ENCODE results near the gene PPP3CA. TPM values are rescaled to one million over a fixed set of nuclear protein-coding genes. Genes with fewer than 3 reads are reported as not detected.

Gene PPP3CA
- total RNA-seq, 1 donor from 2014 or later, result 40.2 TPM

- H3K27me3 ChIP-seq (ENCODE audit: control insufficient read depth in 3 of 3, insufficient read depth in 3 of 3, low read length in 3 of 3), result no peaks in the 10 kb centered on the region
- H3K9ac ChIP-seq (ENCODE audit: low read depth in 1 of 3, low read length in 3 of 3), result no peak overlapping the region
- no peak overlapping the region for H3K4me3 ChIP-seq (ENCODE audit: low read length in 3 of 3)
- H3K4me1 ChIP-seq (ENCODE audit: control insufficient read depth in 3 of 3, insufficient read depth in 3 of 3, low read length in 3 of 3), result no peaks in the 10 kb centered on the region
- H3K9me3 ChIP-seq (ENCODE audit: control insufficient read depth in 3 of 3, low read length in 3 of 3), result no peaks in the 10 kb centered on the region
- H3K36me3 ChIP-seq (ENCODE audit: control insufficient read depth in 3 of 3, insufficient read depth in 3 of 3, low read length in 3 of 3), result peaks cover 0 to 2% (median 2%) of the 10 kb centered on the region in 3 donors
- H3K27ac ChIP-seq (ENCODE audit: low read depth, low read length), result no peak overlapping the region
These were observed 308.0 kb downstream of the PPP3CA start for GRCh38 chr4:101039367-101039766.

GRCh38 chr4:101037938-101038413, 309.4 kb downstream of the PPP3CA start:
- Histone ChIP-seq H3K36me3 (ENCODE audit: control insufficient read depth in 3 of 3, insufficient read depth in 3 of 3, low read length in 3 of 3) (peaks cover 0 to 2% (median 2%) of the 10 kb centered on the region in 3 donors), H3K27me3 (ENCODE audit: control insufficient read depth in 3 of 3, insufficient read depth in 3 of 3, low read length in 3 of 3) (no peaks in the 10 kb centered on the region), H3K4me1 (ENCODE audit: control insufficient read depth in 3 of 3, insufficient read depth in 3 of 3, low read length in 3 of 3) (no peaks in the 10 kb centered on the region), H3K27ac (ENCODE audit: low read depth, low read length) (no peak overlapping the region), H3K9ac (ENCODE audit: low read depth in 1 of 3, low read length in 3 of 3) (no peak overlapping the region), H3K4me3 (ENCODE audit: low read length in 3 of 3) (no peak overlapping the region), H3K9me3 (ENCODE audit: control insufficient read depth in 3 of 3, low read length in 3 of 3) (no peaks in the 10 kb centered on the region)

GRCh38 chr4:101037249-101037648, 310.1 kb downstream of the PPP3CA start:
- Histone ChIP-seq H3K27ac (ENCODE audit: low read depth, low read length) (no peak overlapping the region), H3K4me3 (ENCODE audit: low read length in 3 of 3) (no peak overlapping the region), H3K9ac (ENCODE audit: low read depth in 1 of 3, low read length in 3 of 3) (no peak overlapping the region), H3K4me1 (ENCODE audit: control insufficient read depth in 3 of 3, insufficient read depth in 3 of 3, low read length in 3 of 3) (no peaks in the 10 kb centered on the region), H3K27me3 (ENCODE audit: control insufficient read depth in 3 of 3, insufficient read depth in 3 of 3, low read length in 3 of 3) (no peaks in the 10 kb centered on the region), H3K36me3 (ENCODE audit: control insufficient read depth in 3 of 3, insufficient read depth in 3 of 3, low read length in 3 of 3) (peaks cover 0 to 2% (median 2%) of the 10 kb centered on the region in 3 donors), H3K9me3 (ENCODE audit: control insufficient read depth in 3 of 3, low read length in 3 of 3) (no peaks in the 10 kb centered on the region)

GRCh38 chr4:101035487-101035886, 311.8 kb downstream of the PPP3CA start:
- Histone ChIP-seq H3K9ac (ENCODE audit: low read depth in 1 of 3, low read length in 3 of 3) (no peak overlapping the region), H3K27me3 (ENCODE audit: control insufficient read depth in 3 of 3, insufficient read depth in 3 of 3, low read length in 3 of 3) (no peaks in the 10 kb centered on the region), H3K4me3 (ENCODE audit: low read length in 3 of 3) (no peak overlapping the region), H3K36me3 (ENCODE audit: control insufficient read depth in 3 of 3, insufficient read depth in 3 of 3, low read length in 3 of 3) (peaks cover 2 to 6% (median 3%) of the 10 kb centered on the region in 3 donors), H3K4me1 (ENCODE audit: control insufficient read depth in 3 of 3, insufficient read depth in 3 of 3, low read length in 3 of 3) (no peaks in the 10 kb centered on the region), H3K27ac (ENCODE audit: low read depth, low read length) (no peak overlapping the region), H3K9me3 (ENCODE audit: control insufficient read depth in 3 of 3, low read length in 3 of 3) (no peaks in the 10 kb centered on the region)

- peaks cover 2 to 3% (median 3%) of the 10 kb centered on the region in 3 donors for H3K36me3 ChIP-seq (ENCODE audit: control insufficient read depth in 3 of 3, insufficient read depth in 3 of 3, low read length in 3 of 3)
- H3K4me1 ChIP-seq (ENCODE audit: control insufficient read depth in 3 of 3, insufficient read depth in 3 of 3, low read length in 3 of 3), result no peaks in the 10 kb centered on the region
- no peak overlapping the region for H3K27ac ChIP-seq (ENCODE audit: low read depth, low read length)
- no peaks in the 10 kb centered on the region for H3K27me3 ChIP-seq (ENCODE audit: control insufficient read depth in 3 of 3, insufficient read depth in 3 of 3, low read length in 3 of 3)
- no peak overlapping the region for H3K4me3 ChIP-seq (ENCODE audit: low read length in 3 of 3)
- no peak overlapping the region for H3K9ac ChIP-seq (ENCODE audit: low read depth in 1 of 3, low read length in 3 of 3)
- no peaks in the 10 kb centered on the region for H3K9me3 ChIP-seq (ENCODE audit: control insufficient read depth in 3 of 3, low read length in 3 of 3)
These were observed 313.3 kb downstream of the PPP3CA start for GRCh38 chr4:101033986-101034385.

GRCh38 chr4:101032541-101032940, 314.8 kb downstream of the PPP3CA start:
- no peak overlapping the region for H3K9ac ChIP-seq (ENCODE audit: low read depth in 1 of 3, low read length in 3 of 3)
- H3K4me3 ChIP-seq (ENCODE audit: low read length in 3 of 3), result no peak overlapping the region
- peaks cover 2 to 3% (median 3%) of the 10 kb centered on the region in 3 donors for H3K36me3 ChIP-seq (ENCODE audit: control insufficient read depth in 3 of 3, insufficient read depth in 3 of 3, low read length in 3 of 3)
- no peaks in the 10 kb centered on the region for H3K4me1 ChIP-seq (ENCODE audit: control insufficient read depth in 3 of 3, insufficient read depth in 3 of 3, low read length in 3 of 3)
- no peaks in the 10 kb centered on the region for H3K9me3 ChIP-seq (ENCODE audit: control insufficient read depth in 3 of 3, low read length in 3 of 3)
- H3K27me3 ChIP-seq (ENCODE audit: control insufficient read depth in 3 of 3, insufficient read depth in 3 of 3, low read length in 3 of 3), result no peaks in the 10 kb centered on the region
- no peak overlapping the region for H3K27ac ChIP-seq (ENCODE audit: low read depth, low read length)

- H3K27ac ChIP-seq (ENCODE audit: low read depth, low read length), result no peak overlapping the region
- H3K36me3 ChIP-seq (ENCODE audit: control insufficient read depth in 3 of 3, insufficient read depth in 3 of 3, low read length in 3 of 3), result peaks cover 1 to 3% (median 3%) of the 10 kb centered on the region in 3 donors
- no peaks in the 10 kb centered on the region for H3K4me1 ChIP-seq (ENCODE audit: control insufficient read depth in 3 of 3, insufficient read depth in 3 of 3, low read length in 3 of 3)
- no peaks in the 10 kb centered on the region for H3K27me3 ChIP-seq (ENCODE audit: control insufficient read depth in 3 of 3, insufficient read depth in 3 of 3, low read length in 3 of 3)
- no peak overlapping the region for H3K9ac ChIP-seq (ENCODE audit: low read depth in 1 of 3, low read length in 3 of 3)
- H3K9me3 ChIP-seq (ENCODE audit: control insufficient read depth in 3 of 3, low read length in 3 of 3), result no peaks in the 10 kb centered on the region
- no peak overlapping the region for H3K4me3 ChIP-seq (ENCODE audit: low read length in 3 of 3)
These were observed 315.4 kb downstream of the PPP3CA start for GRCh38 chr4:101031971-101032370.

GRCh38 chr4:101028886-101029285, 318.4 kb downstream of the PPP3CA start:
- H3K9me3 ChIP-seq (ENCODE audit: control insufficient read depth in 3 of 3, low read length in 3 of 3), result no peaks in the 10 kb centered on the region
- H3K9ac ChIP-seq (ENCODE audit: low read depth in 1 of 3, low read length in 3 of 3), result no peak overlapping the region
- peaks cover 0 to 3% (median 3%) of the 10 kb centered on the region in 3 donors for H3K36me3 ChIP-seq (ENCODE audit: control insufficient read depth in 3 of 3, insufficient read depth in 3 of 3, low read length in 3 of 3)
- H3K27me3 ChIP-seq (ENCODE audit: control insufficient read depth in 3 of 3, insufficient read depth in 3 of 3, low read length in 3 of 3), result no peaks in the 10 kb centered on the region
- H3K27ac ChIP-seq (ENCODE audit: low read depth, low read length), result no peak overlapping the region
- no peak overlapping the region for H3K4me3 ChIP-seq (ENCODE audit: low read length in 3 of 3)
- H3K4me1 ChIP-seq (ENCODE audit: control insufficient read depth in 3 of 3, insufficient read depth in 3 of 3, low read length in 3 of 3), result no peaks in the 10 kb centered on the region

GRCh38 chr4:101027721-101028120, 319.6 kb downstream of the PPP3CA start:
- H3K27me3 ChIP-seq (ENCODE audit: control insufficient read depth in 3 of 3, insufficient read depth in 3 of 3, low read length in 3 of 3), result no peaks in the 10 kb centered on the region
- H3K27ac ChIP-seq (ENCODE audit: low read depth, low read length), result no peak overlapping the region
- no peak overlapping the region for H3K4me3 ChIP-seq (ENCODE audit: low read length in 3 of 3)
- H3K9me3 ChIP-seq (ENCODE audit: control insufficient read depth in 3 of 3, low read length in 3 of 3), result no peaks in the 10 kb centered on the region
- H3K36me3 ChIP-seq (ENCODE audit: control insufficient read depth in 3 of 3, insufficient read depth in 3 of 3, low read length in 3 of 3), result peaks cover 2 to 3% (median 3%) of the 10 kb centered on the region in 3 donors
- no peak overlapping the region for H3K9ac ChIP-seq (ENCODE audit: low read depth in 1 of 3, low read length in 3 of 3)
- H3K4me1 ChIP-seq (ENCODE audit: control insufficient read depth in 3 of 3, insufficient read depth in 3 of 3, low read length in 3 of 3), result no peaks in the 10 kb centered on the region

- peaks cover 0 to 3% (median 0%) of the 10 kb centered on the region in 3 donors for H3K4me1 ChIP-seq (ENCODE audit: control insufficient read depth in 3 of 3, insufficient read depth in 3 of 3, low read length in 3 of 3)
- no peaks in the 10 kb centered on the region for H3K9me3 ChIP-seq (ENCODE audit: control insufficient read depth in 3 of 3, low read length in 3 of 3)
- H3K36me3 ChIP-seq (ENCODE audit: control insufficient read depth in 3 of 3, insufficient read depth in 3 of 3, low read length in 3 of 3), result peaks cover 0 to 4% (median 0%) of the 10 kb centered on the region in 3 donors
- no peaks in the 10 kb centered on the region for H3K27me3 ChIP-seq (ENCODE audit: control insufficient read depth in 3 of 3, insufficient read depth in 3 of 3, low read length in 3 of 3)
- no peak overlapping the region for H3K27ac ChIP-seq (ENCODE audit: low read depth, low read length)
- no peak overlapping the region for H3K4me3 ChIP-seq (ENCODE audit: low read length in 3 of 3)
- H3K9ac ChIP-seq (ENCODE audit: low read depth in 1 of 3, low read length in 3 of 3), result no peak overlapping the region
These were observed 321.6 kb downstream of the PPP3CA start for GRCh38 chr4:101025755-101026154.
